AG09319 (cell line): ENCODE results near the gene TET3.

ENCODE experiments used
- DNase-seq: peaks from one replicate; pipeline ENCODE4 v3.0.0-alpha.2; 2010; ENCODE audit warnings: low read depth; ENCODE audit errors: extremely low read depth
- CTCF ChIP-seq: IDR thresholded peaks from 2 replicates; pipeline ENCODE4 v1.5.1; 2011; ENCODE audit warnings: low read depth, mild to moderate bottlenecking, inconsistent platforms, low read length, moderate library complexity

TET3 gene

GRCh38 chr2:73942664-73943063, 42.0 kb upstream of the TET3 start:
- no peak for DNase-seq
- TF ChIP-seq CTCF: no peak

GRCh38 chr2:73944714-73945113, 40.0 kb upstream of the TET3 start:
- no peak for TF ChIP-seq CTCF
- no peak for DNase-seq

DNA sequence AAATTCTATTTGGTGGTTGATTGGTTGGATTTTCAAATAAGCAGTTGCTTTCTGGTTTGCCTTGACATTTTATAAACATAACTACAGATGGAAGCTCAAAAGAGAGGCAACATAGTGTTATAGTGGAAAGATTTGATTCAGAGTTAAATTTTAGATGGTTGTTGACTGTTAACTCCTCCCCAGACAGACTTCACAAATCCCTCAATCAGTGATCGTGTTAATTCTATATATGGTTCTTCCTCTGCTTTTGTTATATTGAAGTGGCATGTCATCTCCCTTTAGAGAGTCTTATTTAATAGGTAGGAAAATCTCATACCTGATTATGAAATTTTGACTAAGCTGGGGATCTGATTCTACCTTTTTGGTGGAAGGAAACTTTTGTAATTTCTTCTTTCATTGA, 38.5 kb upstream of the TET3 start:
- no peak for TF ChIP-seq CTCF
- DNase-seq: no peak

- DNase-seq: no peak
- TF ChIP-seq CTCF: no peak
Observed at GRCh38 chr2:73946666-73947065, 38.0 kb upstream of the TET3 start.

GRCh38 chr2:73947412-73948018, 37.2 kb upstream of the TET3 start:
- DNase-seq: no peak
- no peak for TF ChIP-seq CTCF

GRCh38 chr2:73949802-73950201, 34.9 kb upstream of the TET3 start:
- no peak for TF ChIP-seq CTCF
- no peak for DNase-seq

DNA sequence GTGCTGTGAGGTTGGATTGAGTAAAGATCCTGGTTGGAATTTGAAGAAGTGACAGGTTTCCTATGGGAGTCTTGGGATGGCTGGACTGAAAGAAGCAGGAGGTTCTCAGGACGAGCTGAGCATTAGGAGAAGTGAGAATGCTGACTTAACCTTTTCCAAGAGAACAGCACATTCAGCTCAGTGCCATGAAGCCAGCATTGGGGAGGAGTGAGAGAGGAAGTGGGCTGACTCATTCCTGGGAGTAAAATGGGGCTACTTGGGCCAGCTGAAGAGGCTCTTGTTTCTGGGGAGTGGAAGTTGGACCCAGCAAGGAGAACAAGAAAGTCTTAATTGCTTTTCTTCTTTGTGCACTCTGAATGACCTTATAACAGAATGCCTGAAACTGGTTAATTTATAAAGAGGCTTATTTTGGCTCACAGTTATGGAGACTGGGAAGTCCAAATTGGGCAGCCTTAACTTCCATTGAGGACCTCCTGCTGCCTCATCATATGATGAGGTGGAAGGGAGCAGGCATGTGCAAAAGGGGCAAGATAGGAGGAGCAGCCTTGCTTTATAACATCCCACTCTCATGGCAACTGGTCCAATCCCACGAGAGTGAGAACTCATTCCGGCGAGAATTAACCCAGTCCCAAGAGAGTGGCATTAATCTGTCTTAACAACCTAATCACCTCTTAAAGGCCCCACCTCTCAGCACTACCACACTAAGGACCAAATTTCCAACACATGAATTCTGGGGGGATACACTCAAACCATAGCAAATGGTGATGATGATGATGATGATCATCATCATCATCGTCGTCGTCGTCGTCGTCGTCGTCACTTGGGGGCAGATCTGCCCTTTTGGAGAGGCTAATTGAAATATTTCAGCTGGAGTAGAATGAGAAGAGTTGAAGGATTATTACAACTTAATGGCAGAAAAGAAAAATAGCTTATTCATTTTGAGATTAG, 31.9 kb upstream of the TET3 start:
- no peak for TF ChIP-seq CTCF
- no peak for DNase-seq
